ENCODE measurements around the gene TPGS1.
A peak's percentile ranks its signal among the peaks of the same experiment; 100 is the strongest.
"Not testable (repeated sequence)": the region's sequence is repeated elsewhere in the genome, so short reads cannot be mapped to it uniquely, and the experiment has no call there.

TPGS1 gene

GRCh38 chr19:478236-478903, 28.9 kb upstream of the TPGS1 start:
- DNase-seq (ENCODE audit: low spot score), result no peak

DNA sequence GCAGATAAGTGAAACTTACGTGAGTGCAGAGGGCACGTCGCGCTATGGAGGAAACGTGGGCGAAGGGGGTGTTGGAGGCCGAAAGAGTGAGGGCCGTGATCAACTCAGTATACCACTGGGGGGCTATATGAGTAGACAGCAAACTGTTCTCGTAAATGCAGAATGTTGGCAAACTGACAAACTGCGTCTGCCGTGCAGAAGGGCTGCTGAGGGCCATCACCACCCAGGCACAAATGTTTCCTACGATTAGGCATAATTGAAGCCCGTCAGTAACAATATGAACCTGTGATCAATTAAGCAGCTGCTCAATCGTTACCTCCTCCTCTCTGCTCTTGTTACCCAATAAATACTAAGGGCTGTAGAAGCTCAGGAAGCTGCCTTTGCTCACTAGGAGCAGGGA, 28.3 kb upstream of the TPGS1 start:
- no peak for DNase-seq (ENCODE audit: low spot score)

DNA sequence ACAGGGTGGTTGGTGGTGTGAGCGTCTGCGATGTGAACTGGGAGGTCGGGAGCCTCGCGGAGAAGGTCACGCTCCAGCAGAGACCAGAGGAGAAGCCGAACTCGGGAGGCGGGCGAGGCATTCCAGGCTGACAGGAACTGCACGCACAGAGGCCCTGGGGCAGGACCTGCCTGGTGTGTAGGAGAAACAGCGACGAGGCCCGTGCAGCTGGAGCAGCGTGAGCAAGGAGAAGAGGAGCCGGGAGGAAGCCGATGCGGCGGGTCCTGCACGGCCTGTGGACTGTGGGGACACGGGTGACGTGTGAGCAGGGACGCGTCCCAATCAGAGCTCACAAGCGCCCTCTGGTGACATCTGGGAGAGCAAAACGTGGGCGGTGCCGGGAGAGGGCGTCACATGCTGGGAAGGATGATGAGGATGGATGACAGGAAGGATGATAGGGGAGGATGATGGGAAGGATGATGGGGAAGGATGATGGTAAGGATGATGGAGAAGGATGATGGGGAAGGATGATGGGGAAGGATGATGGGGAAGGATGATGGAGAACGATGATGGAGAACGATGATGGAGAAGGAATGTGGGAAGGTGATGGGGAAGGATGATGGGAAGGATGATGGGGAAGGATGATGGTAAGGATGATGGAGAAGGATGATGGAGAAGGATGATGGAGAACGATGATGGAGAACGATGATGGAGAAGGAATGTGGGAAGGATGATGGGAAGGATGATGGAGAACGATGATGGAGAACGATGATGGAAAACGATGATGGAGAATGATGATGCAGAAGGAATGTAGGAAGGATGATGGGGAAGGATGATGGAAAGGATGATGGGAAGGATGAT, 27.1 kb upstream of the TPGS1 start:
- no peak for DNase-seq (ENCODE audit: low spot score)

DNA sequence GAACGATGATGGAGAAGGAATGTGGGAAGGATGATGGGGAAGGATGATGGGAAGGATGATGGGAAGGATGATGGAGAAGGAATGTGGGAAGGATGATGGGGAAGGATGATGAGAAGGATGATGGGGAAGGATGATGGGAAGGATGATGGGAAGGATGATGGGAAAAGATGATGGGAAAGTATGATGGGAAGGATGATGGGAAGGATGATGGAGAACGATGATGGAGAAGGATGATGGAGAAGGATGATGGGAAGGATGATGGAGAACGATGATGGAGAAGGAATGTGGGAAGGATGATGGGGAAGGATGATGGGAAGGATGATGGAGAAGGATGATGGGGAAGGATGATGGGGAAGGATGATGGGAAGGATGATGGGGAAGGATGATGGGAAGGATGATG, 26.2 kb upstream of the TPGS1 start:
- not testable (repeated sequence) for DNase-seq (ENCODE audit: low spot score)

GRCh38 chr19:482186-483041, 24.9 kb upstream of the TPGS1 start:
- no peak for DNase-seq (ENCODE audit: low spot score)

DNA sequence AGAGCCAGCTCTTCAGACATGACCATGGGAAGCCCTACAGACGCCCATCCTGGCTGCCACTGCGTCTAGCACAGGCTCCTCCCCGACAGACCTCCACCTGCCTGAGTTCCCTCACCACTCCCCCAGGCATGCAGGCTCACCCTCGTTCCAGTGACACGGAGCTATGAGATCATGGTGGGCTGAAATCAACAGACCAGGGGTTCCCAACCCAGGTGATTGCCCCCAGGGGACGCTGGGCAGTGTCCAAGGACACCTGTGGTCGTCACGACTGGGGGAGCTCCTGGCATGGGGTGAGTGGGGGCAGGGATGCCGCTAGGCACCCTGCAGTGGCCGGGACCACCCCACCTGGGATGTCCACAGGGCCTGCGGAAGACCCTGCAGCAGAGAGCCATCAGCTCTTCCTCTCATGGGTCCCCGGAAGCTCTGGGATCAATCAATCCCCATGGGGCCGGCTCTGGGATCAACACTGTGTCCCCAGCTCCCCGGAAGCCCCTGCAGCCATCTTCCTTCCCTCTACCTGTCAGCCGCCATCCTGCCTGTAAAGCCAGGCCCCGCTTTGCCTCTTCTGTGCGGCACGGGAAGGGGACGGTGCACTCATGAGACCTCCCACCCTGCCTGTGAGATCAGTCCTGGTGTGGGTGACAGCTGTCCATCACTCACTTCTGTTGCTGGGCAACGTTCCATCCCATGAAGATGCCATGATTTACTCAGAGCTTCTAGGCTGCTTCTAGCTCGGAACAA, 23.8 kb upstream of the TPGS1 start:
- no peak for DNase-seq (ENCODE audit: low spot score)

DNA sequence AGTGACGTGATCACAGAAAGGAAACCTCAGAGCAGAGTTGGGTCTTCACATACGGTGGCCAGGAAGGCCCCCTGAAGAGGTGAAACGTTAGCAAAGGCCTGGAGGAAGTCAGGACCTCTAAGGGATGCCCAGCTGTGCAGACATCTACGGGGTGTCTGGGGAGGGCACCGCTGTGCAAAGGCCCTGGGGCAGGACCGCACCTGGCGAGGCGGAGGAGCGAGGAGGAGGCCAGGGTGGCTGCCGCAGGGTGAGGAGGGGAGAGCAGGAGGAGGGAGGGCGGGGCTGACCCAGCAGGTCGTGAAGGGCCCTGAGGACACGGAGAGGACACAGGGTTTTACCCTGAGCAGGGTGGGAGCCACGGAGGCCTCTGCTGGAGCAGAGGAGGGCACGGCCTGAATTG, 22.8 kb upstream of the TPGS1 start:
- no peak for DNase-seq (ENCODE audit: low spot score)

GRCh38 chr19:485077-485476, 22.2 kb upstream of the TPGS1 start:
- no peak for DNase-seq (ENCODE audit: low spot score)

- DNase-seq (ENCODE audit: low spot score), result peak; percentile 64
Observed at GRCh38 chr19:485583-486236, 21.6 kb upstream of the TPGS1 start.

GRCh38 chr19:488505-489417, 18.5 kb upstream of the TPGS1 start:
- peak; percentile 100 for DNase-seq (ENCODE audit: low spot score)

- peak; percentile 74 for DNase-seq (ENCODE audit: low spot score)
Observed at GRCh38 chr19:489418-490196, 17.7 kb upstream of the TPGS1 start.

GRCh38 chr19:491146-491741, 16.1 kb upstream of the TPGS1 start:
- DNase-seq (ENCODE audit: low spot score), result no peak

- no peak for DNase-seq (ENCODE audit: low spot score)
Observed at GRCh38 chr19:492091-492531, 15.2 kb upstream of the TPGS1 start.

DNA sequence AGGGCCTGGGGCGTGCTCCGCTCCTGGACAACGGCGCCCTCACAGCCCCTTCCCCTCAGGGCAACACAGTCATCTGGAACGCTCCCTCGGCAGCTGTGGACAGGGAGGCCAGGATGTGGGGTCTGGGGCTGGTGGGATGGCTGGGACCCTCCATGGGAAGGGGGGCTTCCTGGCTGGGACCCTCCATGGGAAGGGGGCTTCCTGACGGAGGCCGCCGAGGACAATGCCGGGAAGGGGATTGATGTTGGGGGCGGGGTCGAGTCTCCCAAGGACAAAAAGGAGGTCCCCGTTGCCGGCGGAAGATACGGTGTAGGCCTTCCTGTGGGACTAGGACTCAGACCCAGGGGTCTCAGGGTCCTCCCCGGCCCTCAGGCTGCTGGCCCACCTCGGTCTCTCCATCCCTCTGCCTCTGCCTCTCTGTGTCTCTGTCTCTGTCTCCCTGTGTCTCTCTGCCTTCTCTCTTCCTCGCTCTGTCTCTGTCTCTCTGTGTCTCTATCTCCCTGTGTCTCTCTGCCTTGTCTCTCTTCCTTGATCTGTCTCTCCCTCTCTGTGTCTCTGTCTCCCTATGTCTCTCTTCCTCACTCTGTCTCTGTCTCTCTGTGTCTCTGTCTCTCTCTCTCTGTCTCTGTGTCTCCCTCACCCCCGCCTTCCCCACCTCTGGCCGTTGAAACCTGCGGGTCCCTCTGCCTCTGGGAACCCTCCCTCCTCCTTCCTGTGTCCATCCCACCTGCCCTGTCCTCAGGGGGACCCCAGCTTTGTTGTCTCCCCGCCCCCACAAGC, 13.7 kb upstream of the TPGS1 start:
- no peak for DNase-seq (ENCODE audit: low spot score)

DNA sequence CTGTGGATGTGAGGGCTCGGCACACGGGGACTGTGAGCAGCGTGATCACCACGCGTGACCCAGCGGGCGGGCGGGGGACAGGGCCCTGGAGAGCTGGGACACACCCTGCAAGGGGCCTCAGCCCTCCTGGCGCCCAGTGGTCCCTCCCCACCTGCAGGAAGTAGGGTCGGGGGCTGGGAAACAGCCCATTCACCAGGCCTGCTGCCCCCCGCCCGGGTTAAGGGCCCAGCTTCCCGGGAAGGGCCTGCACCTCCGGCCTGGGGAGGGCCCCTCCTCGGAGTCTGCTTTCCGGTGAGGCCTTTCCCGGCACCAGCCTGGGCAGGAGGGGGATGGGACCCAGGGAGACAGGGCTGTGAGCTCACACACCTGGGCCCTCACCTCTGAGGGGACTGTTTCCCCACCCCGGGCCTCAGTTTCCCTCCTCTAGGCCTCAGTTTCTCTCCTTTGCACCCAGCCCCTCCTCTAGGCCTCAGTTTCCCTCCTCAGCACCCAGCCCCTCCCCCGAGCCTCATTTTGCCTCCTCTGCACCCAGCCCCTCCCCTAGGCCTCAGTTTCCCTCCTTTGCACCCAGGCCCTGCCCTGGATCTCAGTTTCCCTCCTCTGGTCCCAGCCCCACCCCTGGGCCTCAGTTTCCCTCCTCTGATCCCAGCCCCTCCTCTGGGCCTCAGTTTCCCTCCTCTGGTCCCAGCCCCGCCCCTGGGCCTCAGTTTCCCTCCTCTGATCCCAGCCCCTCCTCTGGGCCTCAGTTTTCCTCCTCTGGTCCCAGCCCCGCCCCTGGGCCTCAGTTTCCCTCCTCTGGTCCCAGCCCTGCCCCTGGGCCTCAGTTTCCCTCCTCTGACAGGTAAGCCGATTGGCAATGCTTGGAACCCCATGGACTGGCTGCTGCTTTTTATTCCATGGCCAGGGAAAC, 12.9 kb upstream of the TPGS1 start:
- no peak for DNase-seq (ENCODE audit: low spot score)

GRCh38 chr19:495081-495401, 12.3 kb upstream of the TPGS1 start:
- no peak for DNase-seq (ENCODE audit: low spot score)

DNA sequence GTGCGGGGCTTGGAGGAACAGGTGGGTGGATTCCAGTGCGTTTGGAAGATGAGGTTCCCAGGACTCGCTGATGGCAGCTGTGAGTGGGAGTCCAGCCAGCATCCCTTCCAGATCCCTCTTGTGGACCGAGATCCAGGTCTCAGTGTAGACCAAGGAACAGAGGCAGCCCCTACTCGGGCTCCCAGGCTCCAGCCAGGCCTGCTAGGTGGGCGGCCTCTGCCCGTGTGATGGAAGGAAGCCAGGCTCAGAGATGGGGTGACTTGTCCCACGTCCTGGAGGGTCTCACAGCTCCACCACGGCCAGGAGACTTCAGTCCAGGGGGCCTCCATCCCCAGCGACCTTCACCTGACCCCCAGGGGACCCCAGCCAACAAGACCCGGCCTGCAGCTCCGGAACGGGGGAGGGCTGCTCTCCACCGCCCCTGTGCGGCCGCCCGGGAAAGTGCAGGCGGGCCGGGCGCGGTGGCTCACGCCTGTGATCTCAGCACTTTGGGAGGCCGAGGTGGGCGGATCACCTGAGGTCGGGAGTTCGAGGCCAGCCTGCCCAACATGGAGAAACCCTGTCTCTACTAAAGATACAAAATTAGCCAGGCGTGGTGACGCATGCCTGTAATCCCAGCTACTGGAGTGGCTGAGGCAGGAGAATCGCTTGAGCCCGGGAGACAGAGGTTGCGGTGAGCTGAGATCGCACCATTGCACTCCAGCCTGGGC, 11.7 kb upstream of the TPGS1 start:
- peak; percentile 57 for DNase-seq (ENCODE audit: low spot score)

Data from GM03348 (cell line).